ENCODE results near the gene FRMPD4. TPM values are rescaled to one million over a fixed set of nuclear protein-coding genes. Genes with fewer than 3 reads are reported as not detected.

The FRMPD4 gene
- total and polyA plus RNA-seq, 12 donors: under 0.01 to 0.06 (median 0.02) TPM; not detected in 7

DNA sequence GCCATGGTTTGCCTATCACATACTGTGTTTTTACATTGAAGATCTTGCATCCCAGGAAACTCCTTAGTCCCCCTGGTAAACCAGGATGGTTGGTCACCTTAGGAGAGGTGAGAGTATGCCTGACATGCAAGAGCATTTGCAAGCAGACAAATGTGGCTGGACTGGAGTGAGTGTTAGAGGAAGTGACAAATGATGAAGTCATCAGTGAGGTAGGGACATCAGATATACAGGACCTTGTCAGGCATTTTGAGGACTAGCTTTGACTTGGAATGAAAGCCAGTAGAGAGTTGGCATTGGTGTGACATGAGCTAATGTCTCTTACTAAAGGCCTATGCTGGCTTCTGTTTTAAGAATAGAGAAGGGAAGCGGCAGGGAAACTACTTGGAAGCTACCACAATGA is 124.9 kb downstream of the FRMPD4 start:
- 50 to 86% (median 70%) methylated on average over 1 of the region's 1 CpG for WGBS, 4 donors
- no peaks in the 10 kb centered on the region for H3K36me3 ChIP-seq (replicated peaks in 1 of 2)
- DNase-seq: no peak
- intact Hi-C loops (cut with DNase I): no loop called here
- no peaks in the 10 kb centered on the region for H3K4me1 ChIP-seq (replicated peaks in 1 of 2)
- no peaks in the 10 kb centered on the region for H3K9me3 ChIP-seq (replicated peaks in 1 of 3)
- H3K27me3 ChIP-seq: no peaks in the 10 kb centered on the region
- TF ChIP-seq, protein P1, sequence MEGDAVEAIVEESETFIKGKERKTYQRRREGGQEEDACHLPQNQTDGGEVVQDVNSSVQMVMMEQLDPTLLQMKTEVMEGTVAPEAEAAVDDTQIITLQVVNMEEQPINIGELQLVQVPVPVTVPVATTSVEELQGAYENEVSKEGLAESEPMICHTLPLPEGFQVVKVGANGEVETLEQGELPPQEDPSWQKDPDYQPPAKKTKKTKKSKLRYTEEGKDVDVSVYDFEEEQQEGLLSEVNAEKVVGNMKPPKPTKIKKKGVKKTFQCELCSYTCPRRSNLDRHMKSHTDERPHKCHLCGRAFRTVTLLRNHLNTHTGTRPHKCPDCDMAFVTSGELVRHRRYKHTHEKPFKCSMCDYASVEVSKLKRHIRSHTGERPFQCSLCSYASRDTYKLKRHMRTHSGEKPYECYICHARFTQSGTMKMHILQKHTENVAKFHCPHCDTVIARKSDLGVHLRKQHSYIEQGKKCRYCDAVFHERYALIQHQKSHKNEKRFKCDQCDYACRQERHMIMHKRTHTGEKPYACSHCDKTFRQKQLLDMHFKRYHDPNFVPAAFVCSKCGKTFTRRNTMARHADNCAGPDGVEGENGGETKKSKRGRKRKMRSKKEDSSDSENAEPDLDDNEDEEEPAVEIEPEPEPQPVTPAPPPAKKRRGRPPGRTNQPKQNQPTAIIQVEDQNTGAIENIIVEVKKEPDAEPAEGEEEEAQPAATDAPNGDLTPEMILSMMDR (IDR thresholded peaks at IDR 0.05): no peak
- no peak for TF ChIP-seq POLR2A (IDR thresholded peaks at IDR 0.05)
- H3K4me3 ChIP-seq: no peak overlapping the region
- no peak overlapping the region for H3K27ac ChIP-seq

DNA sequence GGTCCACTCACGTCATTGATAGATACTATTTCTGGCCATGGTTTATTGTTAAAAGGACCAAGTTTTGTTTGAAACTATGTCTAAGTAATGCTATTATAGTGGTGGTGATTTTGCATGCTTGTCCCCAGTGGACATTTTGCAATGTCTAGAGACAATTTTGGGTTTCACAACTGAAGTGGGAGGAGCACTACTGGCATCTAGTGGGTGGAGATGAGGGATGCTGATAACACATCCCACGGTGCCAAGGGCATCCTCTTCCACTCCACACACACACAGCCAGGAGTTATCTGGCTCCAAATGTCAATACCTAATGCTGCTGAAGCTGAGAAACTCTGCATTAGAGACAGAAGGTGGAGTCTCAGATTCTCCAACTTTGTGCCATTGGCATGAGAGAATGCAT is 131.2 kb downstream of the FRMPD4 start:
- no peak overlapping the region for H3K4me3 ChIP-seq
- no peak for TF ChIP-seq POLR2A (IDR thresholded peaks at IDR 0.05)
- TF ChIP-seq, protein P1 (IDR thresholded peaks at IDR 0.05): no peak
- H3K27me3 ChIP-seq: no peaks in the 10 kb centered on the region
- intact Hi-C loops (cut with DNase I): no loop called here
- DNase-seq: peak in 1 of 7 donors; percentile 1
- H3K27ac ChIP-seq: no peak overlapping the region
- no peaks in the 10 kb centered on the region for H3K4me1 ChIP-seq (replicated peaks in 1 of 2)
- no peaks in the 10 kb centered on the region for H3K9me3 ChIP-seq (replicated peaks in 1 of 3)
- H3K36me3 ChIP-seq (replicated peaks in 1 of 2): no peaks in the 10 kb centered on the region
- 40 to 63% (median 47%) methylated on average over 2 of the region's 2 CpGs for WGBS, 4 donors

DNA sequence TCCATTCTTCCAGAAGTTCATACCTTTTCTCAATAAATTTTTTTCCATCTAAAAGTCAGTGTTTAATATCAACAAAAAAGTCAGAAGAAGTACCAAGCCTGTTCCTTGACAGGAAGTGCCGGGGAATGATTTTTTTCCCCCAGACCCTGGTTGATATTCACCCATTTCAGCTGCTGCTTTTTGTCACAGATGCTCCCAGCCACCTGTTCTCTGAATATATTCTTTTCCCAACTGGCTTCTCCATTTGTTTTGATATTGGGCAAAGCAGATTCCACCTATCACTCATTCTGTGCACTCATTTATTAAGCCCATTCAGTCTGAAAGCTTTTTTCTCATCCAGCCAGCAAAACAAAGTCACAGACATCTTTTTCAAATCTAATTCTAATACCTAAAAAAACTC is 139.9 kb downstream of the FRMPD4 start:
- no peaks in the 10 kb centered on the region for H3K36me3 ChIP-seq (replicated peaks in 1 of 2)
- no peak overlapping the region for H3K4me3 ChIP-seq
- no peaks in the 10 kb centered on the region for H3K9me3 ChIP-seq (replicated peaks in 1 of 3)
- no peak overlapping the region for H3K27ac ChIP-seq
- TF ChIP-seq POLR2A (IDR thresholded peaks at IDR 0.05): no peak
- TF ChIP-seq, protein P1 (IDR thresholded peaks at IDR 0.05): no peak
- no peaks in the 10 kb centered on the region for H3K4me1 ChIP-seq (replicated peaks in 1 of 2)
- WGBS, 4 donors: 60 to 91% (median 84%) methylated on average over 1 of the region's 1 CpG
- DNase-seq: no peak
- intact Hi-C loops (cut with DNase I): no loop called here
- H3K27me3 ChIP-seq: no peaks in the 10 kb centered on the region

DNA sequence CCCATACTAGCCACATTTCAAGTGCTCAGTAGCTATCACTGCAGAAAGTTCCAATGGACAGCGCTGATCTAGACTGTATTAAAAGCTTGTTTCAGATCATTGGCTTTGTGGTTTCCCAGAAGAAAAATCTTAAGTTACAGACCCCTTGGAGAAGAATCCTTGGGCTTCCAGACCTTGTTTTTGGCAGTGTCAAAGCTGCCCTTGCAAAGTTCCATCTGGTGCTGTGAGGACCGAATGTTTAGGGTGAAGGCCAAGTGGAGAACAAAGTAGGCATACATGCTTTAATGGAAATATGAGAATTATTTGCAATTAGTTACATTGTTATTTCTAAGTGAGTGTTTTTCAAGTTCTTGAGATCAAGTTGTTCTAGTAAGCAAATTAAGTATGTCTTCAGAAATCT is 144.7 kb downstream of the FRMPD4 start:
- Histone ChIP-seq H3K4me3 (no peak overlapping the region), H3K27me3 (no peaks in the 10 kb centered on the region), H3K9me3 (replicated peaks in 1 of 3) (no peaks in the 10 kb centered on the region), H3K4me1 (replicated peaks in 1 of 2) (no peaks in the 10 kb centered on the region), H3K36me3 (replicated peaks in 1 of 2) (no peaks in the 10 kb centered on the region), H3K27ac (no peak overlapping the region)
- intact Hi-C loops (cut with DNase I): no loop called here
- WGBS, 4 donors: 60 to 74% (median 65%) methylated on average over 2 of the region's 2 CpGs
- DNase-seq: no peak
- TF ChIP-seq POLR2A (IDR thresholded peaks at IDR 0.05): no peak
- TF ChIP-seq, protein P1 (IDR thresholded peaks at IDR 0.05): no peak

All from adrenal gland (tissue), 12 donors.